Heart right ventricle (tissue), 16 donors: ENCODE data around the gene CST3. TPM values are rescaled to one million over a fixed set of nuclear protein-coding genes. Genes with fewer than 3 reads are reported as not detected.

Source experiments
- ATAC-seq, 8 donors: fragments of 200-7000 bp; cut with Tn5 transposase; one replicate each; pipeline ENCODE4 v1.9.1; 2020; ENCODE audit warnings: mild to moderate bottlenecking in 8 of 8, moderate library complexity in 8 of 8, moderate number of reproducible peaks in 1 of 8
- DNase-seq, 2 donors: peaks; one replicate each; pipeline ENCODE4 v3.0.0-alpha.2; 2020
- H3K27ac ChIP-seq, 10 donors: fragments of 200-600 bp; sonication (generic) in 2 of 10; one replicate each; pipeline versions ENCODE4 v1.5.0 to v1.8.0; 2020 to 2022; ENCODE audit warnings: mild to moderate bottlenecking in 3 of 10
- H3K27me3 ChIP-seq, 7 donors: fragments of 200-600 bp; one replicate each; pipeline ENCODE4 v1.8.0; 2021 to 2022; ENCODE audit warnings: mild to moderate bottlenecking in 2 of 7
- H3K36me3 ChIP-seq, 9 donors: fragments of 200-600 bp; sonication (generic) in 1 of 9; one replicate each; pipeline versions ENCODE4 v1.5.0 to v1.8.0; 2020 to 2022; ENCODE audit warnings: mild to moderate bottlenecking in 2 of 9
- H3K4me1 ChIP-seq, 9 donors: fragments of 200-600 bp; sonication (generic) in 1 of 9; one replicate each; pipeline versions ENCODE4 v1.5.0 to v1.8.0; 2020 to 2022; ENCODE audit warnings: mild to moderate bottlenecking in 4 of 9
- H3K4me3 ChIP-seq, 10 donors: fragments of 200-600 bp; sonication (generic) in 2 of 10; one replicate each; pipeline versions ENCODE4 v1.5.0 to v1.8.0; 2020 to 2022; ENCODE audit warnings: mild to moderate bottlenecking in 7 of 10, moderate library complexity in 2 of 10
- H3K9me3 ChIP-seq, 11 donors: fragments of 200-600 bp in 10 of 11; sonication (generic) in 2 of 11; one replicate each; pipeline versions ENCODE4 v1.5.0 to v1.8.0; 2013 to 2022; ENCODE audit warnings: mild to moderate bottlenecking in 2 of 11, control low read depth in 1 of 11, moderate library complexity in 1 of 11
- WGBS, 2 donors: extraction: QIAGEN DNeasy Blood & Tissue Kit; methylation state at CpG; one replicate each; pipeline ENCODE4 v1.1.7; 2013; ENCODE audit warnings: inconsistent platforms in 1 of 2; 5-methylcytosine and 5-hydroxymethylcytosine counted together
- intact Hi-C, 10 donors: fragments of 100-400 bp; cut with DNase I; formaldehyde crosslinking; loops; one replicate each; pipeline versions ENCODE4 v1.11.1 to v1.14.2; 2022
- polyA plus RNA-seq, 2 donors: library from polyadenylated mRNA; stranded (reverse); fragments of 200-250 nt; gene quantifications; one replicate each; pipeline ENCODE4 v1.2.3, GENCODE V29; 2013
- total RNA-seq, 10 donors: library from RNA; stranded (reverse); fragmentation: NEBNext Ultra II Directional in 3 of 10; extraction: Animal tissue kit (Norgen Biotek cat#: 25700) in 3 of 10; gene quantifications; one replicate each; pipeline versions ENCODE4 v1.2.1 to v1.2.4, GENCODE V29; 2021 to 2023
- TF ChIP-seq, protein P1 (sequence below), 9 donors: fragments of 200-600 bp; sonication (generic) in 2 of 9; IDR thresholded peaks; one replicate each; pipeline versions ENCODE4 v1.5.0 to v1.8.0; 2021 to 2022; ENCODE audit warnings: antibody characterized with exemption in 9 of 9, mild to moderate bottlenecking in 5 of 9, moderate library complexity in 1 of 9
- donor health status: Arrhythmogenic right ventricular cardiomyopathy.
- donor health status: ischemic (EF 13 %, LVEDD 7.1; RV severe dilation, severe dysfunction).
- donor health status: healthy with polysubstance abuse.
- donor health status: DM: no; HTN: yes; CAD: no.
- donor health status: DM: no; HTN: no; CAD: no.
- donor health status: ischemic (EF 25% LVEDD 6.9; RV normal size, moderate dysfunction).
- donor health status: ischemic (EF 25% LVEDD 5.7; RV mildly dilated, moderate dysfunction).
- donor health status: healthy.
- donor health status: DM: yes; HTN: yes; CAD: no.
- donor health status: Ischemic cardiomyopathy.
- donor health status: ischemic (EF 35%, LVEDD 5.7; RV mildly dilated, moderate dysfunction).
- donor health status: nonischemic (EF 11% LVEDD 7.7; RV severe dilation, severe dysfunction).
- donor health status: DM: yes; HTN: yes; CAD: no.
- donor health status: PGD.
- donor health status: ischemic (EF 29% LVEDD 5.4; RV normal size, mild dysfunction).
- donor health status: nonischemic (EF 23%, LVEDD 6.1; RV moderate dilation, normal function).

CST3 gene
- total and polyA plus RNA-seq, 12 donors = 395 to 1,066 (median 612) TPM

DNA sequence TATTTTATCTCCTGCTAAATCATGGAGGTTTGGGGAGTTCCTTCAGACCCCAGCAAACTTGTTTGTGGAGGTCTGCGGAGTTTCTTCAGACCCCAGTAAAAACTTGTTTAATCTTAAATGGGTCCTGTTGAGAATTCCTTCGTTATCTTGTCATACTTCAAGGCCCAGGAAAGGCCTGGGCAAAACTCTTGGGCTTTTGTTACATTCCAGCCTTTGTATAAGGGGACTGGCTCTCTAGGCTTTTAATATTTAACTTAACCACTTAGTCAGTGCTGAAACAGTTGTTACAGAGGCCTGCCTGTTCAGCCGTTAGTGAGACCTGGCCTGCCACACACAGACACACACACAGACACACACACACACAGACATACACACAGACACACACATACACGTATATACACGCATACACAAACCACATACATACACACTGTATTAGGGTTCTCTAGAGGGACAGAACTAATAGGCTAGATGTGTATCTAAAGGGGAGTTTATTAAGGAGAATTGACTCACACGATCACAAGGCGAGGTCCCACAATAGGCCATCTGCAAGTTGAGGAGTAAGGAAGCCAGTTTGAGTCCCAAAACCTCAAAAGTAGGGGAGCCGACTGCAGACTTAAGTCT, 21.3 kb upstream of the CST3 start:
- H3K27me3 ChIP-seq = peaks cover 0 to 3% (median 0%) of the 10 kb centered on the region in 7 donors
- H3K27ac ChIP-seq = peak overlapping the region in 2 of 10 donors; percentile 47 to 71
- WGBS, 2 donors = 93 to 94% methylated on average over 8 of the region's 8 CpGs
- no peaks in the 10 kb centered on the region for H3K36me3 ChIP-seq
- H3K9me3 ChIP-seq = no peaks in the 10 kb centered on the region
- no peak for DNase-seq
- ATAC-seq = no peak
- intact Hi-C loops = no loop called here
- no peak overlapping the region for H3K4me3 ChIP-seq
- peaks cover 4 to 38% (median 22%) of the 10 kb centered on the region in 9 donors for H3K4me1 ChIP-seq
- TF ChIP-seq, protein P1, sequence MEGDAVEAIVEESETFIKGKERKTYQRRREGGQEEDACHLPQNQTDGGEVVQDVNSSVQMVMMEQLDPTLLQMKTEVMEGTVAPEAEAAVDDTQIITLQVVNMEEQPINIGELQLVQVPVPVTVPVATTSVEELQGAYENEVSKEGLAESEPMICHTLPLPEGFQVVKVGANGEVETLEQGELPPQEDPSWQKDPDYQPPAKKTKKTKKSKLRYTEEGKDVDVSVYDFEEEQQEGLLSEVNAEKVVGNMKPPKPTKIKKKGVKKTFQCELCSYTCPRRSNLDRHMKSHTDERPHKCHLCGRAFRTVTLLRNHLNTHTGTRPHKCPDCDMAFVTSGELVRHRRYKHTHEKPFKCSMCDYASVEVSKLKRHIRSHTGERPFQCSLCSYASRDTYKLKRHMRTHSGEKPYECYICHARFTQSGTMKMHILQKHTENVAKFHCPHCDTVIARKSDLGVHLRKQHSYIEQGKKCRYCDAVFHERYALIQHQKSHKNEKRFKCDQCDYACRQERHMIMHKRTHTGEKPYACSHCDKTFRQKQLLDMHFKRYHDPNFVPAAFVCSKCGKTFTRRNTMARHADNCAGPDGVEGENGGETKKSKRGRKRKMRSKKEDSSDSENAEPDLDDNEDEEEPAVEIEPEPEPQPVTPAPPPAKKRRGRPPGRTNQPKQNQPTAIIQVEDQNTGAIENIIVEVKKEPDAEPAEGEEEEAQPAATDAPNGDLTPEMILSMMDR (IDR thresholded peaks at IDR 0.05) = no peak

- TF ChIP-seq, protein P1 (IDR thresholded peaks at IDR 0.05) = no peak
- Histone ChIP-seq H3K4me1 (peaks cover 4 to 45% (median 29%) of the 10 kb centered on the region in 9 donors), H3K27me3 (peaks cover 0 to 3% (median 0%) of the 10 kb centered on the region in 7 donors), H3K9me3 (no peaks in the 10 kb centered on the region), H3K27ac (no peak overlapping the region), H3K4me3 (no peak overlapping the region), H3K36me3 (no peaks in the 10 kb centered on the region)
- no peak for DNase-seq
- intact Hi-C loops = no loop called here
- ATAC-seq = no peak
- 74 to 83% methylated on average over 2 of the region's 2 CpGs for WGBS, 2 donors
Observed at GRCh38 chr20:23658336-23658735, 20.6 kb upstream of the CST3 start.

- Histone ChIP-seq H3K36me3 (no peaks in the 10 kb centered on the region), H3K27ac (peak overlapping the region in 1 of 10 donors; percentile 81), H3K9me3 (no peaks in the 10 kb centered on the region), H3K4me3 (no peak overlapping the region), H3K27me3 (peaks cover 0 to 3% (median 0%) of the 10 kb centered on the region in 7 donors), H3K4me1 (peaks cover 4 to 50% (median 31%) of the 10 kb centered on the region in 9 donors)
- ATAC-seq = no peak
- 75 to 83% methylated on average over 8 of the region's 8 CpGs for WGBS, 2 donors
- TF ChIP-seq, protein P1 (IDR thresholded peaks at IDR 0.05) = no peak
- no peak for DNase-seq
- intact Hi-C loops = no loop called here
Observed at GRCh38 chr20:23657202-23657601, 19.4 kb upstream of the CST3 start.

- WGBS, 2 donors = 62% methylated on average over 10 of the region's 10 CpGs
- H3K4me3 ChIP-seq = peak overlapping the region in 5 of 10 donors; percentile 25 to 39 (median 29)
- ATAC-seq (peak; percentile 31 to 63 (median 48)), DNase-seq (no peak)
- H3K9me3 ChIP-seq = no peaks in the 10 kb centered on the region
- H3K27ac ChIP-seq = peak overlapping the region in 9 of 10 donors; percentile 59 to 84 (median 74)
- peaks cover 4 to 50% (median 31%) of the 10 kb centered on the region in 9 donors for H3K4me1 ChIP-seq
- no peaks in the 10 kb centered on the region for H3K36me3 ChIP-seq
- TF ChIP-seq, protein P1 (IDR thresholded peaks at IDR 0.05) = no peak
- peaks cover 0 to 3% (median 0%) of the 10 kb centered on the region in 7 donors for H3K27me3 ChIP-seq
- intact Hi-C loops = no loop called here
Observed at GRCh38 chr20:23656372-23656771, 18.6 kb upstream of the CST3 start.
